Nephron progenitor cell (in vitro differentiated cells): ENCODE data around the gene VMO1.
A peak's percentile ranks its signal among the peaks of the same experiment; 100 is the strongest.

Source experiments
- DNase-seq: peaks from one replicate; pipeline ENCODE4 v3.0.0; 2021
- H3K27ac Mint-ChIP-seq: 2 replicates; pipeline ENCODE4 v1.8.0; 2021; ENCODE audit warnings: mild to moderate bottlenecking, moderate library complexity, mixed read lengths
- H3K27me3 Mint-ChIP-seq: 2 replicates; pipeline ENCODE4 v1.8.0; 2021; ENCODE audit warnings: mild to moderate bottlenecking, low read depth, mixed read lengths; ENCODE audit not compliant: poor library complexity
- H3K36me3 Mint-ChIP-seq: 2 replicates; pipeline ENCODE4 v1.8.0; 2021; ENCODE audit warnings: low read depth, mixed read lengths
- H3K4me1 Mint-ChIP-seq: 2 replicates; pipeline ENCODE4 v1.8.0; 2021; ENCODE audit warnings: mixed read lengths
- H3K4me3 Mint-ChIP-seq: 2 replicates; pipeline ENCODE4 v1.8.0; 2021; ENCODE audit warnings: mild to moderate bottlenecking, moderate library complexity, mixed read lengths
- H3K9me3 Mint-ChIP-seq: 2 replicates; pipeline ENCODE4 v1.8.0; 2021; ENCODE audit warnings: mild to moderate bottlenecking, moderate library complexity, mixed read lengths
- TF ChIP-seq, protein P1 (sequence below): fragments of 200-600 bp; sonication (generic); IDR thresholded peaks from 2 replicates; pipeline ENCODE4 v1.5.0; 2021; ENCODE audit warnings: antibody characterized with exemption

VMO1 gene

GRCh38 chr17:4738136-4739121, 47.7 kb downstream of the VMO1 start:
- Mint-ChIP-seq H3K36me3 (no peaks in the 10 kb centered on the region), H3K9me3 (no peaks in the 10 kb centered on the region), H3K27ac (no peak overlapping the region), H3K4me1 (peaks cover 19% of the 10 kb centered on the region), H3K27me3 (peaks cover 98% of the 10 kb centered on the region), H3K4me3 (peak overlapping the region; percentile 77)
- TF ChIP-seq, protein P1, sequence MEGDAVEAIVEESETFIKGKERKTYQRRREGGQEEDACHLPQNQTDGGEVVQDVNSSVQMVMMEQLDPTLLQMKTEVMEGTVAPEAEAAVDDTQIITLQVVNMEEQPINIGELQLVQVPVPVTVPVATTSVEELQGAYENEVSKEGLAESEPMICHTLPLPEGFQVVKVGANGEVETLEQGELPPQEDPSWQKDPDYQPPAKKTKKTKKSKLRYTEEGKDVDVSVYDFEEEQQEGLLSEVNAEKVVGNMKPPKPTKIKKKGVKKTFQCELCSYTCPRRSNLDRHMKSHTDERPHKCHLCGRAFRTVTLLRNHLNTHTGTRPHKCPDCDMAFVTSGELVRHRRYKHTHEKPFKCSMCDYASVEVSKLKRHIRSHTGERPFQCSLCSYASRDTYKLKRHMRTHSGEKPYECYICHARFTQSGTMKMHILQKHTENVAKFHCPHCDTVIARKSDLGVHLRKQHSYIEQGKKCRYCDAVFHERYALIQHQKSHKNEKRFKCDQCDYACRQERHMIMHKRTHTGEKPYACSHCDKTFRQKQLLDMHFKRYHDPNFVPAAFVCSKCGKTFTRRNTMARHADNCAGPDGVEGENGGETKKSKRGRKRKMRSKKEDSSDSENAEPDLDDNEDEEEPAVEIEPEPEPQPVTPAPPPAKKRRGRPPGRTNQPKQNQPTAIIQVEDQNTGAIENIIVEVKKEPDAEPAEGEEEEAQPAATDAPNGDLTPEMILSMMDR: no peak
- no peak for DNase-seq

GRCh38 chr17:4735876-4736651, 50.1 kb downstream of the VMO1 start:
- Mint-ChIP-seq H3K27ac (no peak overlapping the region), H3K4me3 (no peak overlapping the region), H3K9me3 (no peaks in the 10 kb centered on the region), H3K4me1 (peaks cover 23% of the 10 kb centered on the region), H3K27me3 (peaks cover 77% of the 10 kb centered on the region), H3K36me3 (no peaks in the 10 kb centered on the region)
- TF ChIP-seq, protein P1: no peak
- no peak for DNase-seq
